Vagina (tissue), 2 donors: ENCODE data around the gene SLCO1B1. TPM values are rescaled to one million over a fixed set of nuclear protein-coding genes. Genes with fewer than 3 reads are reported as not detected.

Experiments used
- DNase-seq, 2 donors: peaks; one replicate each; pipeline ENCODE4 v3.0.0-alpha.2; 2017; ENCODE audit errors: extremely low spot score in 2 of 2
- H3K27ac ChIP-seq: fragments of 200-600 bp; sonication (generic); one replicate; pipeline ENCODE4 v1.5.1; 2019
- H3K27me3 ChIP-seq: fragments of 200-600 bp; sonication (generic); one replicate; pipeline ENCODE4 v1.5.1; 2019
- H3K36me3 ChIP-seq, 2 donors: fragments of 200-600 bp; sonication (generic); one replicate each; pipeline ENCODE4 v1.5.1; 2017 to 2019
- H3K4me1 ChIP-seq: fragments of 200-600 bp; sonication (generic); one replicate; pipeline ENCODE4 v1.5.1; 2019
- H3K4me3 ChIP-seq, 2 donors: fragments of 200-600 bp; sonication (generic); 1 replicate in 1 of 2; 2 replicates in 1 of 2; pipeline ENCODE4 v1.5.1; 2016 to 2019
- H3K9me3 ChIP-seq: fragments of 200-600 bp; sonication (generic); one replicate; pipeline ENCODE4 v1.5.1; 2019
- CTCF ChIP-seq, 3 experiments: fragments of 450-650 bp in 2 of 3; fragments of 200-600 bp in 1 of 3; sonication (generic) in 1 of 3; IDR thresholded peaks; one replicate each; pipeline ENCODE4 v1.5.1; 2017 to 2019; ENCODE audit warnings: antibody characterized with exemption in 3 of 3, mild to moderate bottlenecking in 2 of 3, moderate library complexity in 2 of 3
- POLR2A ChIP-seq, 2 donors: fragments of 450-650 bp; IDR thresholded peaks; one replicate each; pipeline ENCODE4 v1.6.1; 2017; ENCODE audit warnings: antibody characterized with exemption in 2 of 2, mild to moderate bottlenecking in 2 of 2, moderate library complexity in 2 of 2
- POLR2AphosphoS5 ChIP-seq, 2 donors: sonication (generic); formaldehyde crosslinking; IDR thresholded peaks; one replicate each; pipeline ENCODE4 v1.9.0; 2017; ENCODE audit warnings: antibody characterized with exemption in 2 of 2, mild to moderate bottlenecking in 2 of 2, low read depth in 1 of 2; ENCODE audit not compliant: insufficient read depth in 1 of 2
- intact Hi-C: fragments of 100-400 bp; cut with DNase I; formaldehyde crosslinking; loops from one replicate; pipeline ENCODE4 v1.15.1; 2023
- total RNA-seq: library from RNA; depleted of rRNA; stranded (reverse); fragments of >200 nt; gene quantifications from one replicate; pipeline ENCODE4 v1.2.3, GENCODE V29; 2016

The SLCO1B1 gene
- total RNA-seq, 1 donor from 2014 or later = not detected

- no peak for TF ChIP-seq CTCF (IDR thresholded peaks at IDR 0.05)
- no peak for TF ChIP-seq POLR2AphosphoS5 (IDR thresholded peaks at IDR 0.05; ENCODE audit: insufficient read depth in 1 of 2, low read depth in 1 of 2)
- no peak for TF ChIP-seq POLR2A (IDR thresholded peaks at IDR 0.05)
Observed at GRCh38 chr12:21276826-21277225, 145.8 kb downstream of the SLCO1B1 start.

More at GRCh38 chr12:21276826-21277225, 145.8 kb downstream of the SLCO1B1 start:
- Histone ChIP-seq H3K27ac (no peak overlapping the region), H3K27me3 (no peaks in the 10 kb centered on the region), H3K4me3 (no peak overlapping the region), H3K4me1 (no peaks in the 10 kb centered on the region), H3K9me3 (no peaks in the 10 kb centered on the region), H3K36me3 (no peaks in the 10 kb centered on the region)
- intact Hi-C loops = no loop called here
- no peak for DNase-seq

Other genes with a start within 250 kb of the SLCO1B1 start
- gene SLCO1A2, start 203.7 kb downstream of the SLCO1B1 start, total RNA-seq = not detected
- not detected for gene IAPP, start 241.7 kb downstream of the SLCO1B1 start, total RNA-seq